Measurements from ENCODE around the gene GTF2F2. TPM values are rescaled to one million over a fixed set of nuclear protein-coding genes. Genes with fewer than 3 reads are reported as not detected.

The GTF2F2 gene
- total RNA-seq, 1 donor from 2014 or later = 18.6 TPM

- DNase-seq (ENCODE audit: extremely low read depth, low read depth, low spot score) = no peak
These were observed 211.9 kb downstream of the GTF2F2 start for GRCh38 chr13:45332036-45332830.

- no peak for DNase-seq (ENCODE audit: extremely low read depth, low read depth, low spot score)
These were observed 212.5 kb downstream of the GTF2F2 start for GRCh38 chr13:45332831-45333219.

GRCh38 chr13:45333251-45333976 lies 213.1 kb downstream of the GTF2F2 start:
- DNase-seq (ENCODE audit: extremely low read depth, low read depth, low spot score) = no peak

Other genes starting within 250 kb of the GTF2F2 start
- 3.6 TPM in 2 replicates for gene NUFIP1, start 131.0 kb upstream of the GTF2F2 start, total RNA-seq
- gene GPALPP1, start 131.0 kb upstream of the GTF2F2 start, total RNA-seq = 27.3 and 27.4 TPM in 2 replicates
- gene KCTD4, start 80.5 kb downstream of the GTF2F2 start, total RNA-seq = 0.44 TPM in 1 of 2 replicates, not detected in the other
- gene TPT1, start 220.7 kb downstream of the GTF2F2 start, total RNA-seq = 1,954 and 2,152 TPM in 2 replicates